Type B pancreatic cell (in vitro differentiated cells): ENCODE data around the gene SCRN1. TPM values are rescaled to one million over a fixed set of nuclear protein-coding genes. Genes with fewer than 3 reads are reported as not detected.

ENCODE experiments used
- DNase-seq: peaks from one replicate; pipeline ENCODE4 v3.0.0; 2021; ENCODE audit warnings: mixed read lengths; ENCODE audit not compliant: unreplicated experiment; ENCODE audit errors: extremely low spot score
- H3K27ac Mint-ChIP-seq: 2 replicates; pipeline ENCODE4 v1.8.0; 2021; ENCODE audit warnings: mild to moderate bottlenecking, mixed read lengths
- H3K27me3 Mint-ChIP-seq: 2 replicates; pipeline ENCODE4 v1.8.0; 2021; ENCODE audit warnings: mixed read lengths
- H3K36me3 Mint-ChIP-seq: 2 replicates; pipeline ENCODE4 v1.8.0; 2021; ENCODE audit warnings: mixed read lengths
- H3K4me1 Mint-ChIP-seq: one replicate; pipeline ENCODE4 v1.8.0; 2021; ENCODE audit warnings: mixed read lengths; ENCODE audit not compliant: unreplicated experiment
- H3K4me3 Mint-ChIP-seq: 2 replicates; pipeline ENCODE4 v1.8.0; 2021; ENCODE audit warnings: mild to moderate bottlenecking, mixed read lengths
- H3K9me3 Mint-ChIP-seq: 2 replicates; pipeline ENCODE4 v1.8.0; 2021; ENCODE audit warnings: mixed read lengths
- total RNA-seq: library from RNA; stranded (reverse); gene quantifications from 2 replicates; pipeline ENCODE4 v1.2.1, GENCODE V29; 2021; ENCODE audit warnings: low replicate concordance
- TF ChIP-seq, protein P1 (sequence below): fragments of 200-600 bp; sonication (generic); conservative IDR thresholded peaks from 2 replicates; pipeline ENCODE4 v1.5.0; 2021; ENCODE audit warnings: antibody characterized with exemption, mild to moderate bottlenecking

The SCRN1 gene
- total RNA-seq, 1 donor from 2014 or later, result 62.7 TPM

DNA sequence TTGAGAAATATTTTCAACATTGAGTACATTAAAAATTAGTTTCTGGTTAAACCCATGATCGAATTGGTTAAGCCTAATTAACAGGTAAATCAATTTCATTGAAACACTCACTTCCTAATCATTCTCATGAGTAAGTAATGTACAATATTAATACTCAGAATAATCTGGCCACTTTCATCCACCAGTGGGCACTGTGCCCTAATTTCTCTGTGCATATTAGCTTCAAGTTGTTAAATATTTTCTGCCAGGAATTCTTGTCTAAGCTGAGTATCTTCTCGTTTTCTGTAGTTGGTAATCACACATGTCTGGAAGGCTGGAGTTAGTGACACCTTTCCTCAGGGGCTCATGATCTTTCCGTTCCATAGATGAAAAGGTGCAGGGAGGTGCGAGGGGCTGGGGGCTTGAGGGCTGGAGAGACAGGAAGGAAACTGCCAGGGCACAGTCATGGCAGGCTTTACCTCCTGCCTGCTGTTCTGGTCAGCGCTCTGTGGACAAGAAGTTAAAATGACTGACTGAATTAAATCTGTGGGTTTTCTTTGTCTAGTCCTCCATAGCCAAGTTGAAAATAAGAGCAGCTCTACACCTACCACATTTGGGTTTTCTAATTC is 111.4 kb downstream of the SCRN1 start:
- H3K9me3 Mint-ChIP-seq, result no peaks in the 10 kb centered on the region
- H3K36me3 Mint-ChIP-seq, result no peaks in the 10 kb centered on the region
- TF ChIP-seq, protein P1, sequence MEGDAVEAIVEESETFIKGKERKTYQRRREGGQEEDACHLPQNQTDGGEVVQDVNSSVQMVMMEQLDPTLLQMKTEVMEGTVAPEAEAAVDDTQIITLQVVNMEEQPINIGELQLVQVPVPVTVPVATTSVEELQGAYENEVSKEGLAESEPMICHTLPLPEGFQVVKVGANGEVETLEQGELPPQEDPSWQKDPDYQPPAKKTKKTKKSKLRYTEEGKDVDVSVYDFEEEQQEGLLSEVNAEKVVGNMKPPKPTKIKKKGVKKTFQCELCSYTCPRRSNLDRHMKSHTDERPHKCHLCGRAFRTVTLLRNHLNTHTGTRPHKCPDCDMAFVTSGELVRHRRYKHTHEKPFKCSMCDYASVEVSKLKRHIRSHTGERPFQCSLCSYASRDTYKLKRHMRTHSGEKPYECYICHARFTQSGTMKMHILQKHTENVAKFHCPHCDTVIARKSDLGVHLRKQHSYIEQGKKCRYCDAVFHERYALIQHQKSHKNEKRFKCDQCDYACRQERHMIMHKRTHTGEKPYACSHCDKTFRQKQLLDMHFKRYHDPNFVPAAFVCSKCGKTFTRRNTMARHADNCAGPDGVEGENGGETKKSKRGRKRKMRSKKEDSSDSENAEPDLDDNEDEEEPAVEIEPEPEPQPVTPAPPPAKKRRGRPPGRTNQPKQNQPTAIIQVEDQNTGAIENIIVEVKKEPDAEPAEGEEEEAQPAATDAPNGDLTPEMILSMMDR, result peak; percentile 75
- H3K27me3 Mint-ChIP-seq, result peaks cover 13% of the 10 kb centered on the region
- H3K4me3 Mint-ChIP-seq, result no peak overlapping the region
- no peak for DNase-seq
- no peak overlapping the region for H3K27ac Mint-ChIP-seq
- peaks cover 8% of the 10 kb centered on the region for H3K4me1 Mint-ChIP-seq

DNA sequence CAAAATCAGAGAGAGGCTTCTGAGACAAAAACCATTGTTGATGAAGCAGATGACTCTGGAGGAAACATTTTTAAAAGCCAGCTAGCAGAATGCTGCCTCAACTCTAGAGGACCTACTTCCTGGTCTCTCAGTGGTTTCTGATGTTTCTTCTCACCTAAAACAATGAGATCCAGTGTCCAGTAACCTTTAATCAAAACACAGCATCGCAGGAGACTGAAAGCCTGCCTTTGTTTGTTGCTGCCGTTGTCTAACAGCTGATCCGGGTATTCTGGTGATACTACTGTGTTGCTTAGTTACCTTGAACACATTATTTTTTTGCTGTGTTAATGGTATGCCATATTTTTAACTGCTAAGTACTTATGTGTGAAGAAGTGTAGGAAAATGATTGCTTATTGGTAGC is 112.4 kb downstream of the SCRN1 start:
- no peak for DNase-seq
- H3K4me1 Mint-ChIP-seq, result peaks cover 8% of the 10 kb centered on the region
- TF ChIP-seq, protein P1, result no peak
- no peak overlapping the region for H3K27ac Mint-ChIP-seq
- H3K27me3 Mint-ChIP-seq, result peaks cover 11% of the 10 kb centered on the region
- no peaks in the 10 kb centered on the region for H3K9me3 Mint-ChIP-seq
- H3K4me3 Mint-ChIP-seq, result no peak overlapping the region
- H3K36me3 Mint-ChIP-seq, result no peaks in the 10 kb centered on the region

DNA sequence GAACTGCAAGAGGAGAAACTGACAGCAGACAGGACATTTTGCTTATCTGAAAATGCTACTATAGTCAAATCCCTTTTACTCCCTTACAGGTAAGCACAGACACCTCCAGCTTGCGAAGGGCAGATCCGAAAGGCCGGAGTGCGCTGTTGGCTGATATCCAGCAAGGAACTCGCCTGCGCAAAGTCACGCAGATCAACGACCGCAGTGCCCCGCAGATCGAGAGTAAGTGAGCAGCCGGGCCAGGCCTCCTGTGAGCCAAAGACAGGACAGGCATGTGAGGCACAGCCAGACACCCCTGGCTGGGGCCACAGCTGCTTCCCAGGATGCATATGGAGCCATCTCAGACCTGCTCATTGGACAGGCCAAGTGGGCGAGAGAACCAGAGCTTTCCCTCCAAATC is 113.9 kb downstream of the SCRN1 start:
- DNase-seq, result no peak
- Mint-ChIP-seq H3K4me3 (no peak overlapping the region), H3K27me3 (peaks cover 11% of the 10 kb centered on the region), H3K4me1 (peaks cover 4% of the 10 kb centered on the region), H3K36me3 (no peaks in the 10 kb centered on the region), H3K9me3 (no peaks in the 10 kb centered on the region), H3K27ac (no peak overlapping the region)
- TF ChIP-seq, protein P1, result no peak

DNA sequence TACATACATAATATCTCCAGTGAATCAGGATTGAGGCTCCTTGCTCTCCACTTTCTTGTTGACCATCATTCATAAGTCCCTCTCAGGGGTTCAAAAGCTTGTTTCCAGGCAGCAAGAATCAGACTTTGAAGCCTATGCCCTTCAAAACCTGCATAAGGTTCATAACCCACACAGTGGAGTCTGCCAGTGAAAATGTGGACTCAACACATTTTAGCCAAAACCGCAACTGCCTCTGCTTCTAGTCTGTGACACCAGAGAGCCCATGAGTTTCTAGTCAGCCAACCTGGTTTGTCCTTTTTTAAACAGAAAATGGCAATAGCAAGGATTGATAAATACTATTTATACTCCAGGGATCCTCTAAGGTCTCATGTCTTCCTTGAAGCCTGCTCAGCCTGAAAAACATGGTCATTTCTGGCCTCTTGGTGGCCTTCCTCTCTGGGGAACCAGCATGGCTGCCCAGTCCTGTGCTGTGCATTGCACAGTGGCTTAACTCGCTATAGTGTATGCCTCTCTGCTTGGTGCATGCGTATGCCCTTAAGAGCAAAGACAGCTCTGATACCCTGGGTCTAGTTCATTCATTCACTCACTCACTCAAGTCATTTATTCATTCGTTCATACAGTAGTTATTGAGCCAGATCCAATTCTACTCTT is 115.8 kb downstream of the SCRN1 start:
- no peak overlapping the region for H3K27ac Mint-ChIP-seq
- no peak overlapping the region for H3K4me3 Mint-ChIP-seq
- H3K4me1 Mint-ChIP-seq, result peaks cover 4% of the 10 kb centered on the region
- H3K36me3 Mint-ChIP-seq, result no peaks in the 10 kb centered on the region
- no peak for DNase-seq
- peaks cover 15% of the 10 kb centered on the region for H3K27me3 Mint-ChIP-seq
- H3K9me3 Mint-ChIP-seq, result no peaks in the 10 kb centered on the region
- TF ChIP-seq, protein P1, result no peak

DNA sequence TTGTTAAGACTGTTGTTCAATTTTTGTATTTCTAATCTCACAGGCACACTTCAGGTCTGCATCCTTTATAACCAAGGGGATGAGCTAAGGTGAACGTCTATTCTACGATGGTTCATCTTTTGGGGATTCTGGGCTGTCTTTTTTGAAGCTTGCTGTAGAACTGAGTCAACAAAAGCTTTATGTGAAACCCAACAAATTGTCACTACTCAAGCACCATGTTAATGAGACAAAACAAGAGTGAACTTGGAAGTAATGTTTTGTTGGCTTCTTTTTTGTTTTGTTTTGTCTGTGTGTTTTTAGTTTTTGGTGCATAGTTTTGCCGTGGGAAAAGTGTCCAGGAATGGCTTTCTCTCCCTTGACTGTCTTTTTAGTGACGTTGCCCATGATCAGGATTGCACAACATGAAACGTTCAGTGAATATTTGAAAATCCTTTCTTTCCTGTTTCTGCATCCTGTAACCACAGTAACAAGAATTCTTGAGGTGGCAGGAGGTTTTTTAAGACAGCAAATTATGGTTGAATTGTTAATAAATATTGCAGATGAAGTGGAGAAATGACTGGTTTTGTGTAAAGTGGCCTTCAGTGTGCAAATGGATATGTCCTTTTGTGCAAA is 117.7 kb downstream of the SCRN1 start:
- no peaks in the 10 kb centered on the region for H3K36me3 Mint-ChIP-seq
- H3K4me1 Mint-ChIP-seq, result no peaks in the 10 kb centered on the region
- H3K4me3 Mint-ChIP-seq, result no peak overlapping the region
- H3K9me3 Mint-ChIP-seq, result no peaks in the 10 kb centered on the region
- no peak for DNase-seq
- H3K27ac Mint-ChIP-seq, result no peak overlapping the region
- H3K27me3 Mint-ChIP-seq, result peaks cover 9% of the 10 kb centered on the region
- TF ChIP-seq, protein P1, result no peak

Other genes starting within 250 kb of the SCRN1 start
- 1.7 TPM in 2 replicates for gene WIPF3, start 183.3 kb downstream of the SCRN1 start, total RNA-seq
- gene FKBP14, start 36.9 kb upstream of the SCRN1 start, total RNA-seq, result 18.3 and 22.6 TPM in 2 replicates
- gene PLEKHA8, start 38.6 kb upstream of the SCRN1 start, total RNA-seq, result 27.7 and 46.0 TPM in 2 replicates
- 16.6 and 23.3 TPM in 2 replicates for gene MTURN, start 145.2 kb upstream of the SCRN1 start, total RNA-seq